NOMO-1 treated with dmso at 0.1 percent for 144 hours (cell line): ENCODE data around the gene LPP.

Source experiments
- DNase-seq: peaks from one replicate; lab custom pipeline; 2025; ENCODE audit not compliant: unreplicated experiment; lab: John Stamatoyannopoulos, UW

The LPP gene

GRCh38 chr3:188323067-188323842, 169.3 kb downstream of the LPP start:
- DNase-seq = no peak

GRCh38 chr3:188326111-188326510, 172.2 kb downstream of the LPP start:
- no peak for DNase-seq

GRCh38 chr3:188326968-188327367, 173.0 kb downstream of the LPP start:
- peak; percentile 49 for DNase-seq

- DNase-seq = no peak
These were observed 173.5 kb downstream of the LPP start for GRCh38 chr3:188327433-188327832.

- no peak for DNase-seq
These were observed 176.2 kb downstream of the LPP start for GRCh38 chr3:188330138-188330537.

GRCh38 chr3:188331166-188331565, 177.2 kb downstream of the LPP start:
- no peak for DNase-seq

GRCh38 chr3:188332085-188332484, 178.1 kb downstream of the LPP start:
- no peak for DNase-seq

- peak; percentile 40 for DNase-seq
These were observed 181.7 kb downstream of the LPP start for GRCh38 chr3:188335656-188336055.

- DNase-seq = no peak
These were observed 182.2 kb downstream of the LPP start for GRCh38 chr3:188336178-188336577.

- DNase-seq = no peak
These were observed 183.3 kb downstream of the LPP start for GRCh38 chr3:188337232-188337631.

- DNase-seq = no peak
These were observed 184.1 kb downstream of the LPP start for GRCh38 chr3:188338086-188338485.

GRCh38 chr3:188339410-188340295, 185.7 kb downstream of the LPP start:
- no peak for DNase-seq

- no peak for DNase-seq
These were observed 187.5 kb downstream of the LPP start for GRCh38 chr3:188341501-188341900.

- DNase-seq = no peak
These were observed 189.2 kb downstream of the LPP start for GRCh38 chr3:188342991-188343732.

- no peak for DNase-seq
These were observed 189.9 kb downstream of the LPP start for GRCh38 chr3:188343894-188344293.

GRCh38 chr3:188345223-188345622, 191.3 kb downstream of the LPP start:
- DNase-seq = no peak

- DNase-seq = no peak
These were observed 194.7 kb downstream of the LPP start for GRCh38 chr3:188348435-188349244.

GRCh38 chr3:188349351-188349901, 195.5 kb downstream of the LPP start:
- DNase-seq = no peak

GRCh38 chr3:188349933-188350332, 196.0 kb downstream of the LPP start:
- no peak for DNase-seq

GRCh38 chr3:188350961-188351360, 197.0 kb downstream of the LPP start:
- no peak for DNase-seq
